ENCODE measurements around the gene C14orf132.
A peak's percentile ranks its signal among the peaks of the same experiment; 100 is the strongest.

Gene C14orf132

DNA sequence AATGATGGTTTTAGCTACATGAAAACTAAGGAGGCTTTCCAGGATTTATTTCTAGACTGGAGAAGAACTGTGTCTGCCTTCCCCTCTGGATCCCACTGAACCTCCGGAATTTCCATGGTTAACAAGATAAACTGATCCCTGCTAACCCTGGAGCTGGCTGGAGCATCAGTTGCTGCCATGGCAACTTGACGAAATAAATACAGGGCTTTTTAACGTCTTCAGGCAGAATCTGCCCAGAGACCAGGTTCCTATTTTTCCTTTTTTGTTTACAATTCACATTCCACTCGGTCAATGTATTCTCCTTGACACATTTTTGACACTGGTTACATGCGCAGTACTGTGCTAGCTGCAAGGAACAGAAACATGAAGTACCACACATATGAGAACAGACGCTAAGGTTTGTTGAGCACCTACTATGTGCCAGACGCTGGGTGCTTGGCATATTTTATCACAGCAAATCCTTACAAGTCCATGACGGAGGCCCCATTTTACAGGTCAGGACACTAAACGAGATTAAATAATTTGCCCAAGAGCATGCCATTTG, 1.7 kb downstream of the C14orf132 start:
- DNase-seq, result peak; percentile 1

DNA sequence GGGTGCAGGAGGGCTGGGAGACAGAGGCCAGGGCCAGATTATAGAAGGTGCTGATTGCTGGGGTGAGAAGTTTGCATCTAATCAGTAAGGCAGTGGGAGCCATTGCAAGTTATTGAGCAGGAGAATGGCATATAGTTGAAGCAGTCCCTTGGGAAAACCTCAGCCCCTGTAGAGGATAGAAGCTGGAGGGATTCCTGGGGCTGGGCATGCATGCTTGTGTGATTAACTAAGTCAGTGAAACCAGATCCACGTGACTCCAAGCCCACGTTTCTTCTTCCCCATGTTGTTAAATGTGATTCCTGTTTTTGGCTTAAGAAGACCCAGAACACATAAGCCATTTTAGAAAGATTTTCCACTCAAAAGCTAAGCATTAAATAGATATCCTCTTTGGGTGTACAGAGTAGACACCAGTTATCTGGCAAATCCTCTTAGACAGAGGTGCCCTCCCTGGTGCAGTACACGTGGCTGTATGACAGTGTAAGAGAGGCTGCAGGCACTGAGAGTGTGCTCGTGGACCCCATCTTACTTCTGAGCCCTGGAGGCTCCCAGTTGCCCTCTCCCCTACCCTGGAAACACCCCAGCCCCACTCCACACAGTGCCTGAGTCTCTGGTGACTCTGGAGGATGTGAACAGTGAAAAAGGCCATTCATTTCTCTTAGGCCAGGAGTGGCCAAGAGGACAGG, 3.2 kb downstream of the C14orf132 start:
- DNase-seq, result peak; percentile 71

DNA sequence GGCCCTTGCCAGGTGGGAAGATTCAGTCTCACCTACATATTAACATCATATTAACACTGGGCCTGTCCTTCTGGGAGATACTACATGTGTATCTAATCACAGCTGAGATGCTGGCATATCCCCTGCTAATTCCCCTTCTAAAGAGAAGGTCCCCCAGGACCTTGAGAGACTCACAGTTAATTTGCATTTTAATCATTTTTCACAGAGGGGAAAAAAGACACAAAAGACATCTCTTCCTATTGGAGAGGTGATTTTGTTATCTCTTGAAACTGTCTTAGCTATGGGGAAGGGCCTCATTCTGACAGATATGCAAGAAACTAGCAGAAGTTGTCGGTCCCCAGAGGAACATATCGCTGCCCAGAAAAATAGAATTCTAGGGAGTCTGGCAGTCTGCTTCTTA, 7.5 kb downstream of the C14orf132 start:
- no peak for DNase-seq

DNA sequence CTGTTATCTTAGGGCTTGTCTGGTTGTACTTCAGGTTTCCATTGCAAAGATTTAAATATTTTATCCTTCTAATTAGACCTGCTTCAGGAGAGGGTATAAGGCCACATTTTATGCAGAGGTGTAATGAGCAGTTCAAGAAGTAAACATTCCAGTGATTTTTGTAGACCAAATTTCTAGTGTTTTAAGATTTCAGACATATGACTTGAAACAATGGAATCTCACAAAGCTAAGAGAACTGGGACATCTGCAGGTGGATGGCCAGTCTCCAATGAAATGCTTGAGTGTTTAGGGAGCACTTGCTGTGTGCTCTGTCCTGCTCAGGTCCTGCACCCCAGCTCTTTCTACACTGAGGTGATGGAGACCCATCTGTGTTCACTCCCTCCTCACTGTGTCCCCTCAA, 7.9 kb downstream of the C14orf132 start:
- DNase-seq, result no peak

DNA sequence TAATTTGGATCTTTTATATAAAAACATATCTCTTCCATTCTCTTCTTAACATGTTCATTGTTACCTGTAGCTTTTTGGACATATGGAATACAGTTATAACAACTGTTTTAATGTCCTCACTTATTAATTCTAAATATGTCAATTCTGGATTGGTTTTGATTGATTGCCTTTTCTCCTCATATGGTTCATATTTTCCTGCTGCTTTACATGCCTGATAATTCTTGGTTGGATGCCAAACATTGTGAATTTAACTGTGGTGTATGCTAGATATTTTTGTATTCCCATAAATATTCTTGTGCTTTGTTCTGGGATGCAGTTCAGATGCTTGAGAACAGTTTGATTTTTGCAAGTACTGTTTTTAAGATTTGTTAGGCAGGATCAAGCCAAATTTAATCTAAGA, 10.8 kb downstream of the C14orf132 start:
- DNase-seq, result no peak

DNA sequence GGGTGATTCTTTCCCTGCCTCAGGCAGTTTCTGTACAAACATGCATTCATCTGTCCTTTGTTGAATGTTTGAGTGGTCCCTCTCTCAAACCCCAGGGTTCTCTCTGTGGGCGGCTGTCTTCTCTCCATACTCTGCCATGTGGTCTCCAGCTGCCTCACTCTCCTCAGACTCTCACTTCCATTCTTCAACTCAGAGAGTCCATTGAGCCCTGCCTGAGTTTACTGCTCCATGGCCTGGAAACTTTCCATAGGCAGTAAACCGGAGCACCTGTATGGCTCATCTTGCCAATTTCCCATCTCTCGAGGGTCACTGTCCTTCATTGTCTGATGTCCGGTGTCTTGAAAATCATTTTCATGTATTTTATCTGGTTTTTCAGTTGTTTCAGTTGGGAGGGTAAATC, 11.3 kb downstream of the C14orf132 start:
- DNase-seq, result no peak

DNA sequence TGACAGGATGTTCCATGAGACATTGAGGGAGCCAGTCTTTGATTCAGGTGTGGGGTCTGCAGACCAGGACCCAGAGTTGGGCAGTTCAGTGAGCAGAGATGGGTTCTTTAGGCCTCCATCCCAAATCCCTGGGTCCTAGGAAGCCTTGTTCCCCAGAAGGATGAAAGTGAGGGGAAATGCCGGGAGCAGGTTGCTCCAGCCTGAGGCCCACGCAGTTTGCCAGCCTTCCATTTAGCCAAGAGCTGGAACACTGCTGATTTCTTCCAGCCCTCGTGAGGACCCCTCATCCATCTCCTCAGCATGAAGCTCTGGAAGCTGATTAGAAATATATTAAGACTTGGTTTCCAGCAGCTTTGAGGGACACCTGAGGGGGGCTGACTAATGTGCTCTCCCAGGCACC, 12.1 kb downstream of the C14orf132 start:
- DNase-seq, result no peak

DNA sequence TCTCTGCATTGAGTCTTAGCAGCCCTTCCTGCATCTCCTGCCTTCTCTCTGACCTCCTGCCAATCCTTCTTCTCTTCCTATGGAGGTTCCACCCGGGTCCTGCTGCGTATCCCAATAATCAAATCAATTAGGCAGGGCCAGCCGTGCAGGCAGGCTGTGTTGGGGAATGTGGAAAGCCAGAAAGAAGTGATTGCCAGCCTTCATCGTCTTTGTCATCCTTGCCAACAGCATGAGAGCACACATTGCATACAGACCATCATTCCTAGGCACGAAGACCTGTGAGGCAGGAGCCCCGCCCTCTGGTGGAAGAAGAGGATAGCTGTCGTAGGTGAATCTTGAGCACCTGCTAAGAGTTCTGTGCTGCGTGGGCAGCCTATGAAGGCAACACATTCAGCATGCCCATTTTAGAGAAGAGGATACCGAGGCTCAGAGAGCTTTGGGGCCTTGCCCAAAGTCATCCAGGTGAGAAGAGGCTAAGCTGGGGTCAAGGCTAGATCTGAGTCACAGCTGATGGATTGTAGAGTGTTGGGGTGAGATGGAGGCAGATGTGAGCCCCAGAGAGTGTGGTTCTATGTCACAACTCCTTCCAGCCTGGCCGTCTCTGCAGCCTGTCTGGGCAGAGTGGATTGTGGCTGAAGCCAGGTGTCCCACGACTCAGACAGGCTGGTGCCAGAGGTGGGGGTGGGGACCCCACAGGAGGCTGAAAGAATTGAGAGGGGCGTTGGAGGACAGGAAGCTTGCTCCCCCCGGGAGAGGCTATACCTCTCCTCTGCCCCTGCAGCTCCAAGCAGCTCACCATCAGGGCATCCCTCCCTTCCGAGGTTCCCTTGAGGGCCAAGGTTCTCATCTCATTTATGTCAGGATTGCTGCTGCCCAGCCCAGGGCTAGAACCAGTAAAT, 12.7 kb downstream of the C14orf132 start:
- no peak for DNase-seq

DNA sequence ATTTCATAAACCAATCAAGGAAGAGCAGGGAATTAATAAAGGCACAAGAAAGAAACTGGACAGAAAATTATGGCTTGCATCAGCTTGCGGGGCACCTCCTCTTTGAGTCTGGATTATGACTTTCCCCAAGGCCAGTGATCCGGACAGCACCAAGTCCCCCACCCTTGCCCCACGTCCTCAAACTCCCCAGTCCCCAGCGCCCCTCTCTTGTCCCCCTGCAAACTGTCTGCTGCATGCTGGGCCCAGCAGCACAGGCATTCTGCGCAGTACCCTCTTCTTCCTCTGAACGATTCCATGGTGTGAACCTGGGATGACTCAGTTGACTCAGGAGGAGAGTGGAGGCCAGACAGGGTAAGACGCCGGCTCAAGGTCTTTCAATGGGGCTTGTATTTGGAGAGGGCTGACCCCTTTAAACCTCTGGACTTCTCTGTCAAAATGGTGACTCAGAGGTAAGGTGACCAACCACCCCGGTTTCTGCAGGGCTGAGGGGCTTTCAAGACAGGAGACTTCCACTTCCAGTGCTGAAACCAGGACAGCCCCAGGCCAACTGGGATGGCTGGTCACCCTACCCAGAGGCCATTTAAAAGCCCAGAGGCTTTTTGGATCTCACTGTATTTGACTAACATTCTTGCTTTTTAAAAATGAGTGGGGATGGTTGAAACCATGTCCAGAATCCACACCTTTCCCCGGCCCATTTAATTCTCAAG, 13.5 kb downstream of the C14orf132 start:
- DNase-seq, result no peak

DNA sequence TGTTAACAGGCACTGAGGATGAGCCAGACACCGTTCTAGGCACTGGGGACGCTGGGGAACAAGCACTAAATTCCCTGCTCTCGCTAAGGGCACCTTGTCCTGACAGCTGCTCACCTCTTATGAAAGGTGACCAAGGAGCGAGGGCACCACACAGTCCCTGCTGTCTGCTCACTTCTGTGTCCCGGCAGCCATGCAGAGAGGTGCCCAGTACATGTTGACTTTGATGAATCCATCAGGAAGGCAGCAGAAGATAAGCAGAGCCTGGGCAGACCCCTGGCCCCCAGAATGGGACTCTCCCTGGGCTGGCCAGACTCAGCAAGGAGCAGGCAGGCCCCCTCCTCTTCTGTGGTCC, 14.1 kb downstream of the C14orf132 start:
- DNase-seq, result no peak

DNA sequence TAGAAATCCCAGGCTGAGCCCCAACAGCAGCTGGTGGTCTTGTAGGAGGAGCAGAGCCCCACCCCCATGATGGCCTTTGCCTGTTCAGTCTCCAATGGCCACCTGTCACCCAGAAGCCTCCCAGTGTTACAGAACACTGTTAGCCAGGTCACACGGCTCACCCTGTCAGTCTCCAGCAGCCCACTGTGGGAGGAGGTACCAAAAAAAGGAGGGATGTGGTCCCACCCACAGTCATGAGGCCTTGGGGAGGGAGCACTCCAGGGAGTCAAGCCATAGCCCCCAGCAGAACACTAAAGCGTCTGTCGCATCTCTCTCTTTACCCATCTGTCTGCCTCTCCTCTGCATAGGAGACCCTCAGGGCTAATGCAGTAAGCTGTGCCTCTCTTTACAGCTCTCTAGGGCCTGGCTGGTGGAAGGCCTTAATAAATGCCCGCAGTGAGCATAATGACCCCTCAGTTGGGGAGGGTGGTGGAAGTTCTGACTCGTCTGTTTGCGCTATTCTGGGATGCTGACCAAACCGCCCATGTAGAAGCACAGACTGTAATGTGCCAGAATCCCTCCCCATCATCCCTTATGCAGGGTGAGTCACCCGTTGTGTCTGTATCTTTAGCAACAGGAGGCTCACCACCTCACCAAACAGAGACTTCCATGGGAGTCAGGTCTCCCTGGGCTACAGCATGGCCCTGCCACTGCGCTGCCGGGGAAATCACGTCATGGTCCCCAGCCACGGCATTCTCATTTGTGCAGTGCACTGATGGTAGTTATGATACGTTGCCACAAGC, 14.6 kb downstream of the C14orf132 start:
- DNase-seq, result peak; percentile 92

DNA sequence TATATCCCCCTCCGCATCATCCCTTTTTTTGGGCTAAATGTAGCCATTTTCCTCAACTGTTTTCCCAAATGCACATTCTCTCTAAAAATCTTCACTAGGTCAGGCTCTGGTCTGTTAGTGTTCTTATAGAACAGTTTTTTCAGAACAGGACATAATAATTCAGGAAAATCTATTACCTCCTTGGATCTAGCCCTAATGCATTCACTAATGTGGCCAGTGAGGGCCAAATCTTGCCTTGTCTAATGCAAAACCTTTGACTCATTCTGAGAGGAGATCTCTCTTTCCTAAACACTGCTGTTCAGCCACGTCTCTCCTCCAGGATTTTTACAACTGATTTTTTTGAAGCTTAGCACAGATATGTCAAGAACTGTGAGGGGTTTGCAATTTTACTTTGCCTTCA, 15.5 kb downstream of the C14orf132 start:
- DNase-seq, result no peak

DNA sequence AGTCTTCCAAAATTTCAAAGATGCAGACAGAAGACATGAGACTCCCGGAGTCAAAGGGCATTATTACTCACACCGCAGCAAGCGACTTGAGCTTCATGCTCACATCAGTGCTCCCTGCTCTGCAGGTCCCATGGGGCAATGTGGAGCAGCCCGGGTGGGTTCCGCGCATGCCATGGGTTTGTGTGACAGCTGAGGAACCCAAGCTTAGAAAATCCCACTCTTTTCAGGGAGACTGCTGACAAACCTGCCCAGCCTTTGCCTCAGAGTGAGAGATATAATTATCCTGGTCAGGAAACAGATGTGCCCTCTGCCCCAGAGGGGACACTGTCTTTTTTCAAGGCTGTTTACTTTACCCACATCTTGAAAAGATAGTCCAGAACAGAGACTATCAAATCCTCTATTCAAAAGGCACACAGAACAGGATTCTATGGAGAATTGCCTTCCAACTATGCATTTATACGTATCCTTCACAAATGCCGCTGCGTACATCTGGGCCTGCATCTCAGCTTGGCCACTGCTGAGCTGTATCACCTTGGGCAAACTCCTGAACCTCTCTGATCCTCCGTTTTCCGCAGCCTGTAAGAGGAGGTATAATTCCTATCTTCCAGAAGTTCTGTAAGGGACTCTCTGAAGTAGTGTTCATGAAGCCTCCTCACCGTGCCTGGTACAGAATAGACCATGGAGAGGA, 16.0 kb downstream of the C14orf132 start:
- no peak for DNase-seq

DNA sequence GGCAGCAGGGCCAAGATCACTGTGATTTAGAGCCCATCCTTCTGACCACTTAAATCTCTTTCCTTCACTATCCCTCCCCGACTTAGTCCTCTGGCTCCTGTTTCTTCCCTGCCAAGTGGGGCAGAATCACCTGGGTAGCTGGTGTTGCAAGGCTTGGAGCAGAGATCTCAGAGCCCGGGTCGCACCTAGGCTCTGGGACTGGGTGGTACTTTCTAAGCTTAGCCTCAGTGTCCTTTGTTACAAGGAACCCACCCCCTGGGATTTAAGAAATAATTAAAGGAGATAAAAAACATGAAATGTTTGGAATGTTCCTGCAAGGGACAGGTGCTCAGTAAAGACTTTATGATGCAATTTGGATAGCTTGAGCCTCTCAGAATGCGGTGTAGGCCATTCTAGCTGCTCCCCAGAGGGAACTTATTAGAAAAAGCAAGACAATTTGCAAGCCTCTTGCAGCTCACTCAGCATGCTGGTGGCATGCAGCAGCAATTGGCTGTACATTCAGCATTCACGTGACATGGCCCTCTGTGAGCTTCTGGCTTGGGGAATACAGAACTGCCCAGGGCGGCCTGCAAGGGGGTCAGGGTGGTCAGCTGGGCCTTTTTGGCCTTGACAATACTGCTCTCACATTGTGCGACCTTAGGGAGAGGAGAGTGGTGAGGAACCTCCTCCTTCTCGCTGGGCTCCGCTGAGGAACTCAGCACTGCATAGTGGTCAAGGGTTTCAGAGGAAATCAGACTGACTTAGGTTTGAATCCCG, 16.8 kb downstream of the C14orf132 start:
- no peak for DNase-seq

DNA sequence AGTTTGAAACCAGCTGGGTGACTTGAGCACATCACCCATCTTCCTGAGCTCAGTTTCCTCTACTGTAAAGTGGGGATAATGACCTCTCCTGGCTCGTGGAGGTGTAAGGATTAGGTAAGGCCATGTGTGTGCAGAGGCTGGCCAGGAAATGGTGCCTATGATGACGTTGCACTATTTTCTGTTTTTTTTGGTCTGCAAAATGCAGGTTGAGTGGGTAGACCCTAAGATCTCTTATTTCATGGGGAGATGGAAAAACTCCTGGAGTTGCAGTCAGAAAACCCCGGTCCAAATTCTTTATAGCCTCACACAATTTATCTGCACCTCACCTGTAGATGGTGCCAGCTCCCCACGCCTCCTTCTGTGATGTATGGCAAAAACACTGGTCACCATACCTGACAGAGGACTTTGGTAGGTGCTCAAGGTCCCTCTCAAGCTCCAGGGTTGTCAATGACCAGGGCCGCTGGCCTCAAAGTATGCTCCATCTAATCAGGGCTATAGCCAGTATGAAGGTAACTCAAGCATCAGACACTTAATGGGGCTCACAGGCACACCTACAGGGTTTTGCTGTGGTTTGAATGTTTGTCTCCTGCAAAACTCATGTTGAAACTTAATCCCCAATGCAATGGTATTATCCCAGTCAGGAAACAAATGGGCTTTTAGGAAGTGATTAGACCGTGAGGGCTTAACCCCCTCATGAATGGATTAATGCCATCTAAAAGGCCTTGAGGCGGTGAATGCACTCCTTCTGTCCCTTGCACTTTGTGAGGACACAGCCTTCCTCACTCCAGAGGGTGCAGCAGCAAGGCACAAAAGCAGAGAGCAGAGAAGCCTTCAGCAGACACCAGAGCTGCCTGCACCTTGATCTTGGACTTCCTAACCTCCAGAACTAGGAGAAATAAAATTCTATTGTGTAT, 17.6 kb downstream of the C14orf132 start:
- no peak for DNase-seq

DNA sequence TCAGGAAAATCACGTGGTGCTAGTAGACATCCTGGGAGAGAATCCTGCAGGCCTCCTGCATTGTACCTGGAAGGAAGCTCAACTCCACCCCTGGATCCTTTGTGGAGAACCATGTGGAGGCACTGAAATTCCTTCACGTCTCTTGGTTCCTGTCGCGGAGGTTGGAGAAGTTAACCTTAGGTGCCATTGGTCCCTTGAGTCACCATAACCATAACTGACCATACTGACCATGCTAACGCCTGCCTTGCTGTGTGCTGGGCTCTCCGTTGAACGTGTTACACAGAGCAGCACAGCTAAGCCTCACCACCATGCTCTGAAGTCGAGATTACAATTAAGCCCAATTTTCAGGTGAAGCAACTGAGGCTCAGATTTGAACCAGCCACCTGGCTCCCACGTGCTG, 18.6 kb downstream of the C14orf132 start:
- DNase-seq, result no peak

DNA sequence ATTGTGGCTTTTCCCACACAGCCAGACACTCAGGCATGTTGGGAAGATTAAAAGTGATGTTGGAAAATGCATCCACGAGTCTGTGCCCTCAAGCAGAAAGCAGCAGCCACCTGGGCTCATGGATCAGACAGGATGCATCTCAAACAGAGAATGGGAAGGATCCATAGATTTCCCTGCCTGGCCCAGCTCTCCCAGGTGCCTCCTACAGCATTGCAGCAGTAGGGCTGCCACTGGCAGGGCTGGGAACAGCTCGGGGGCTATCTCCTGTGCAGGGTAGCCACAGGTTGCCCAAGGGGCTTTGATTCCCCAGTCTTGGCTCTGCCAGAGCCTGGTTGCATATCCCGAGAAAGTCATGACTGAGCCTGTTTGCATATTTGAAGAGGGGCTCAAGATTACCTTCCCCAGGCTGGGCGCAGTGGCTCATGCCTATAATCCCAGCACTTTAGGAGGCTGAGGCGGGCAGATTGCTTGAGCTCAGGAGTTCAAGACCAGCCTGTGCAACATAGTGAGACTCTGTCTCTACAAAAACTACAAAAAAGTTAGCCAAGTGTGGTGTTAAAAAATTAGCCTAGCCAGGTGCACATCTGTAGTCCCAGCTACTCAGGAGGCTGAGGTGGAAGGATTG, 19.5 kb downstream of the C14orf132 start:
- no peak for DNase-seq

DNA sequence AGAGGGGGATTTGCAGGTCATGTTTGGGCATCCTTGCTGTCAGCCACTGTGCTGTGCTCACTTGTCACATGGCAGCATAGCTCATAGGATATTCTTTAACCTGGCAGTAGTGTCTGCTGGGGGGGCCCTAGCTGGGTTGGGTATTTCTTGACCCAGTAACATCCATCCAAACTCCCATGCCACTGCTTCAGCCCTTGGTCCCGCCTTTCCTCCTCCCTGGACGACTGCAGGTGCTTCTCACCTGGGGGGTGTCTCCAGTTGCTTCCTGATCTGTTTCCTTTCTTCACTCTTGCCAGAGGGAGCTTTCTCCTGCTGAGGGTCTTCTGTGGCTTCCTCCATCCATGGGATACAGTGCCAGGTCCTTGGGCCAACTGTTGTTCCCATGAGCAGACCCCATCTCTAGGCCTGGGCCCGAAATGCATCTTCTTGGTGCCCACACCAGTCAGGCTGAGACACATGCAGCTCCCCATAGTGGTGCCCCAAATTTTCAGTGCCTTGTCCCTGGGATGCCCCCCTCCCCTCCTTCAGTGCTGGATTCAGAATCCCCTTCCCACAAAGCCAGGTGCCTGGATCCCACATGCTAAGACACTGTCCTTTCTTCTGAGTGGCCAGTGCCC, 20.5 kb downstream of the C14orf132 start:
- no peak for DNase-seq

Measured in fibroblast of skin of back (primary cell).